Measurements from ENCODE around the gene DCTD.

DNA sequence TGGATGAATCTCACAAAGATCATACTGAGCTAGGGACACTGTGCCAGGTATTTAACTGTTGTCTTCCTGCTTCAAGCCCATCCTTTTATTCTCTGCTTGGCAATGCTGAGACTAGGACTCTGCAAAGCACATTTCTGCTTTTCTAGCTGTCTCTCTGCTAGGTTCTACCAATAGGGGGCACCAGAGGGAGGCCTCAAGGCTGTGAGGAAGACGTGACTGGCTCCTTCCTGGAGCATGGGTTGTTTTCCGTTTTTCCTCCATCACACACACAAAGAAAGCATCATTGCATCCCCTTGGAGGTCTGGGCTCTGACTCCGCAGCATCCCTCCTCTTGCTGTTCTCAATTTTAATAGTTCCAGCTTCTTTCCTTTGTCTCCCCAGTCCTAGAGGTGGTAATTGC is 10.9 kb upstream of the DCTD start:
- TF ChIP-seq POLR2AphosphoS5 (IDR thresholded peaks at IDR 0.05; ENCODE audit: low read depth, low read length) (no peak), REST (IDR thresholded peaks at IDR 0.05; ENCODE audit: insufficient read depth in 1 of 2, low read depth in 2 of 2, low read length in 2 of 2) (no peak), TAF1 (IDR thresholded peaks at IDR 0.05; ENCODE audit: borderline replicate concordance, insufficient read depth, low read length) (no peak), SIN3A (IDR thresholded peaks at IDR 0.05; ENCODE audit: borderline replicate concordance, insufficient read depth, low read length) (no peak)
